ENCODE measurements around the gene NEK10.

Gene NEK10

DNA sequence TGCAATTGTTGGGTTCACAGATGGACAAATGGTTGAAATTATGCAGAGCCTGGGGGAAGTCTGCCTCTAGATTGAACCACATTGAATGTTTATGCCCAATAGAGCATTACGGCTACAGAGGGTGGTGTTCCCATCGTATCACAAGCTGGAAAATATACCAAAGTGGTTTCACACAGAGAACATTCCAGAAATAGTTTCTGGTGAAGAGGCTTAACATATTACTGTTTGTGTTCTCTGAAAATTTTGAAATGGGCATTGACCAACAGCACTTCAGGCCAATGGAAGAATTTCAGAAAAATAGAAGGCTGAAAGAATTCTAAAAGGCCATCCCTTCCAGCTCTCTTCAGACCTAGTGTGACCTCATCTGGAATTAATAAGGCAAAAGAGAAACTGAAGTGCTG lies 203.9 kb downstream of the NEK10 start:
- DNase-seq = no peak

DNA sequence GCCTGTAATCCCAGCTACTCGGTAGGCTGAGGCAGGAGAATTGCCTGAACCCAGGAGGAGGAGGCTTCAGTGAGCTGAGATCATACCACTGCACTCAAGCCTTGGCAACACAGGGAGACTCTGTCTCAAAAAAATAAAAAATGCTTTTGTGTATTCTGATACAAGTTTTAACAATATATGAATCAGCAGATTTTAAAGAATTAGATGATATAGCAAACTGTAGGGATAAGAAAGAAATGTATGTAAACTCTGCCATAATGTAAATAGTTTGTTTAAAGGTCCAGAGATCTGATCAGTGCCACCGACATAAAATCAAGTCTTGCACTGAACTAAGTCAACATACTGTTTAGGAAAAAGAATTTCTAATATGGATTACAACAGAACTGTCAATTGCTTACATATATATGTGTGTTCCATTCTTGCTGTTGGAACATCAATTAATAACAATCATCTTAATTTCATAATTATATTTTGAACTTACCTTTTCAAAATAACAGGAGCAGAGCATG lies 208.3 kb downstream of the NEK10 start:
- no peak for DNase-seq

DNA sequence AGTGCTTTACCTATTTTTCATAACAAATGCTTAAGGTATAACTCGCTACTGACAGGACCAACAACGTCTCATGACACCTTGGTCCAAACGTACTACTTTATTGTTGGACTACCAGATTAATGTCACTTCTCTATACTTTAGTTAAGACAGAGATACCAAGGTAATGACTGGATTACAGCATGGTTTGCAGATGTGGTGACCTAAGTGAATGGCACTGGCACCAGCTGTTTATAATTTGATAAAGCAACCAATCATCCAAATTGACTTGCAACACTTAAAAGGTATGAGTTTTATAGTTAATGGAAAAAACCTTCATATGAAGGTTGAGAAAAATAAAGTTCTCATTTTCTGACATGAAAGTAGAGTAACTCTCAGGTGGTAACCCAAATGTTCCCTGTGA lies 209.0 kb downstream of the NEK10 start:
- no peak for DNase-seq

- DNase-seq = no peak
Measured at GRCh38 chr3:27147215-27147614, 222.0 kb downstream of the NEK10 start.

DNA sequence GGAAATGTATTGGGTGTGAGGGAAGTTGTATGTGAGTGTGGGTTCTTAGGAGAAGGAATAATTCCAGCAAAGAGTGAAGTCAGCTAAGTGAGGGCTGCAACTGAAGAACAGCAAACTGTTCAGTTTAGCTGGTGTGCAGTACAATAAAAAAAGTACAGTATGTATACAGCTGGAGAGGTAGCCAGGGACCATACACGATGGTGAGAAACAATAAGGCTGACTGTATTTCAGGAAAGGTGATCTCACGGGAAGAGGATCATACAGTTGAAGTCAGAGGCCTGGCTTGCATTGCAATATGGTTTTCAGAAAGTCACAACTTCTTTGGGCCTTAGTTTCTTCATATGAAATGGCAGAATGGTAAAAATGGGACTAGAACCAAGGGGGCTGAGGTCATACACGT lies 222.4 kb downstream of the NEK10 start:
- no peak for DNase-seq

DNA sequence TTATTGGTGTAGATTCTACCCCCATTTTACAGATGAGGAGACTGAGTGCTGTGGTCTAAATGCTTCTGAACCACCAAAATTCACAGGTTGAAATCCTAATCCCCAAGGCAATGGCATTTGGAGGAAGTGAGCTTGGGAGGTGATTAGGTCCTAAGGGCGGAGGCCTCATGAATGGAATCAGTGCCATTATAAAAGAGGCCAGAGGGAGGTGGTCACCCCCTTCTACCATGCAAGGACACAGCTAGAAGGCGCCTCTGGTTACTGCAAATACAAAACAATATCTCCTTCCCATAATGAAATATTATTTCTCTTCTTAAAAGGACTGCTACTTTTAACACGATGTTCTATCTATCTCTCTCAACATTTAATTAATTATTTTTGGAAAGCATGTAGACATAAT lies 223.5 kb downstream of the NEK10 start:
- no peak for DNase-seq

GRCh38 chr3:27141668-27142067 lies 227.5 kb downstream of the NEK10 start:
- no peak for DNase-seq

DNA sequence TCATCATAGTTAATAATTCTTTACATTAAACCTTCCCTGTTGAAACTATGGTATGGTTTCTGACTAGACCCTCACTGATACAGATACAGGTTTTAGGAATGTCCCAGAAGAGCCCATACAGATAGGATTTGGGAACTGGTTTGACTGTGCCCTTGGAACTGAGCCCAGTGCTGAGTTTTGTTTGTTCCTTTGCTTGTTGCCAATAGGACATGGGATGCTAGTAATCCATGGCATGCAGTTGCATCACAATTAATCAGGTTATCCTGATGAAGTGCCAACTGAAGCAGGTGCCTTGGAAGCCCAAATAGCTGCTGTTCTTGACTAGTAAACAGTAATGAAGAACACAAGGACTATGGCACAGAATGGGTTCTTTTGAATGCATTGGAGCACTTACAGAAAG lies 230.6 kb downstream of the NEK10 start:
- DNase-seq = no peak

DNA sequence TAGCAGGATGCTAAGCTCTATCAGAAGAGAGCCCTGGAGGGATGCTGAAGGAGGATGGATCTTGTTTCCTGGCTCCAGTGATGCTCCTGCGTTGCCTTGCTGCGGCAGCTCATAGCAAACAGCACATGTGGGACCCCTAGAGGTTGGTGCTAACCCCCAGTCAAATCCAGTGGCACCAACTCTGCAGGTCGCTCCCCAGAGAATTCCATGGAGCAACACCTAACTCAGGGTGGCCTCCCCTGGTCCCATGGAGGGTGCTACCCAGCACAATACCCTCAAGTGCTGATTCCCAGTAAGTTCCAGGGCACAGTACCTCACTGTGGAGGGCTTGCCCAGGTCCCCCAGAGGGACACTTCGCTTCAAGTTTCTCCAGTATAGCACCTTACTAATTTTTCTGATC lies 231.2 kb downstream of the NEK10 start:
- DNase-seq = no peak

- DNase-seq = peak; percentile 76
Measured at GRCh38 chr3:27134171-27134796, 234.9 kb downstream of the NEK10 start.

DNA sequence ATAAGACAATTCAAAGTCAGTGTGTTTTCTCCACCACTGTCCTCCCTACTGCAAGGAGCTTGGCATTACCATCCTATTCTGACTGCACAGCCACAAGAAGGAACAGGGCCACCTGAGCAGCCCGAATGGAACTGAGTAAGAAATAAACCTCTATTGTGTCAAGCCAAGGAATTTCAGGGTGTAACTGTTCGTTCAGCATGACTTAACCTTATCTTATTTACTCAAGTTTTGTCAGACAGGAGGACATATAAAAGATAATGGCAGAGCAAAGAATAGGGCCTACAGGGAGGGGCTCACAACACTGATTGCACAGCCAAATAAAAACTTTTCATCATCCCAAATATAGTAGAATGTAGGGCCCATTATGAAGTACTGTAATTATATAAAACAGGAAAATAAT lies 236.1 kb downstream of the NEK10 start:
- no peak for DNase-seq

DNA sequence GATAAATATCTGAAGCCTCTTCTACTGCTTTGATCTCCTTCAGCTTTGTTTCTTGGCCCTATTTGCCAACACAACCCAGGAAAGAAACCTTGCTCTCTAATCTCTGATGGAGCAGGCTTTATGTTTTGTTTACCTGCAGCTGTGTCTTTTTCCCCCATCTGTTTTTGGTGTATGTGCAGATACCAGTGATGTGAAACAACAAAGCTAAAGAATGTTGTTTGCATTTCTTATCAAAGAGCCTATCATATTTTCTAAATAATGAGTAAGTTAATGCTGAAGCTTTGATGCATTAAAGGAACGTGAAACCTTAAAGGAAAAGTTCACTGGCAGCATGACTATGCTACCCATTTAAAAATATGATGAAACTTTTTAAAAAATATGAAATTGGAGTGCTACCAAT lies 238.4 kb downstream of the NEK10 start:
- DNase-seq = no peak

DNA sequence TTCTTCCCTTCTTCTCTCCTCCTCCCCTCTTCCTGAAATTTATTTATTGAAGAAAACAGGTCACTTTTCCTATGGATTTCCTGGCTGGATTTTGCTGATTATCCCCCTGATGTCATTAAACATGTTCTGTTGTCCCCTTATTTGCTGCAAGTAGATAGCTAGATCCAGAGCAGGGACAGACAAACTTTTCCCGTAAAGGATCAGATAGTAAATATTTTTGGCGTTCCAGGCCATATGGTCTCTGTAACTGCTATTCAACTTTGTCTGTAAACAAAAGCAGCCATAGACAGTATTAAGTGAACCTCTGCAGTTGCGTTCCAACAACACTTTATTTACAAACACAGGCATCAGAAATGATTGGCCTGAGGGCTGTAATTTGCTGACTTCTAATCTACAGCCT lies 241.3 kb downstream of the NEK10 start:
- no peak for DNase-seq

DNA sequence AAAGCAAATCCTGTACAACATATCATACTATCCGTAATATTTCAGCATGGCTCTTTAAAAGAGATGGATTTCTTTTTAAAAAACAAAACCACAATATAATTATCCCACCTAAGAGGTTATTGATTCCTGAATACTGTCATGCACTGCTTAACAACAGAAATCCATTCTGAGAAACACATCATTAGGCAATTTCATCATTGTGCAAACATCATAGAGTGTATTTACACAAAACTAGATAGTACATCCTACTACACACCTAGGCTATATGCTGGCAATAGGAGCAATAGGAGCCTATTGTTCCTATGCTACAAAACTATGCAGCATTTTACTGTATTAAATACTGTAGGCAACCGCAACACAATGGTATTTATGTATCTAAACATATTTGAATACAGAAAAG lies 242.0 kb downstream of the NEK10 start:
- no peak for DNase-seq

DNA sequence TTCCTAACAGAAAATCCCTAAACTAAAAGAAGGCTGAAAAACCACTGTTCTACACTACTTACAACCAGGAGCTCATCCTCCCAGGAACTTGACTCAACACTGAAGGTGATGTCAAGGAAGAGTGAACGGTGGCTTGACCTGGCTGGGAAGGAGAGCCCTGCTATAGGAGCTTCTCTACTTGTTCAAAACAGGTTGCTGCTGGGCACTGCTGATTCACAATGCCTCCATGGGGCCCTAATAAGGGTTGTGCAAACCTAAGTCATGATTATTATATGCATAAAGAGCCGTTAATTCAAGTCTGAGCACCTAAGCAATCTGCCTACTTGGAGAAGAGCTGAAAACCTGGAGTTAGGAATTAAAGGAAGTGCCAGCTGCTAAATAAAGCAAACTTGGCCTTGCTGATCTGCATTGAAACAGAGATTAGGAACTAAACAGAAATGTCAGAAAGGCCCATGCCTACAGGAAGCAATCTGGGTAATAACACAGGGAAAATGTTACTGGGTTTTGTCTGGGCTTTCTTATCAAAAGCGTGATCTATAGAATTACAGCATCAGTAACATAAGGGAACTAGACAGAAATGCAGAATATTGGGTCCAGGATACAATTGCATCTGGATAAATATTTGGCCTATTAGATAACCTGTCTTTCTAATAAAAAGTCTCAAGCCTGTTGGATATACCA lies 243.2 kb downstream of the NEK10 start:
- no peak for DNase-seq

DNA sequence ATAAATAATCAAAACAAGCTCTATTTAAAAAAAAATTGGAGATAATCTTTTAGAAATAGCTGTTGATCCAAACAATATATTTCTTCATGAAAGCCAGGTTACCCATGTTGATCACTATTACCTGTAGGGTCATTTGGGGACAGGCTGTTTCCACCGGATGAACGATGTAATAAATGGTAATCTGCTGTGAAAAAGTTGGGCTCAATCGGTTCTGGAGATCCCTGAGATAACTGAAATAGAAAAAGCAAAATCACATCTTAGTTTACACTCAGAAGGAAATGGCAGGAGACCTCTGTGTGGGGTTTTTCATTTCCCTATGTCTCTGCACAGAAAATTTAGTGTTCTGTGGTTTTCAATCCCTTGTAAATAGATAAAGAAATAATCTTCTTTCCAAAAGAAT lies 249.5 kb downstream of the NEK10 start:
- no peak for DNase-seq

DNA sequence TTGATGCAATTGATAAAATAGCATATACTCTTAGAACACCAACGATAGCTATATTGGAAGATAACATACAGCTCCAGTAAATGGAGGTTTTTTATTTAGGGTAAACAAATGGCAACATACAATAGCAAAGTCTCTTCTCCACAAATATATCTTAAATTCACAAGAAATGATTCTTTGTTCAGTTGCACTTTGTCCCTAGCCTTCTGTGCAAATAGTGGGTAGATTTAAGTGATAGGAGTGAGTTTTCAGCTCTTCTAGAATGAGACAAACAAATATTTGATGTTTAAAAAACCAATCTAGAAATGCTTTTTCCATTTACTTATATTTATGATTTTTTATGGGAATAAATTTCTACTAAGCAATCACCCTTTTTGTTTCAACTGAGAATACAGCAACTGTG lies 253.8 kb downstream of the NEK10 start:
- no peak for DNase-seq

DNA sequence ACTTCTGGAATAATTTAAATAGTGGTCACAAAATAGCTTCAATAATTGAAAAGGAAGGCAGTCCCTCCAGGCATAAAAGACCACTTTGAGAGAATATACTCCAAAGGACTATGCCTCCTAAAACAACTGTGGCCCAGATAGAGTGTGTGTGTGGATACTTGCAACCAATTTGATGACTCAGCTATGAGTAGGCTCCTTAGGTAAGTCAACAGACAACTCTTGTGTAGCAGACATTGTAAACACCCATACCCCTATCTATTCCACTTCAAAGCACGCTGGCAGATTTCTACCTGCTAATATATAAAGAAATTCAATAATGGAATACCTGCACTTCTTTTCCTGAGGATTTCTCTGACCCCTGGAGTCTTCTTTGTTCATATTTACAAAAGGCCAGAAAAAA lies 254.5 kb downstream of the NEK10 start:
- no peak for DNase-seq

DNA sequence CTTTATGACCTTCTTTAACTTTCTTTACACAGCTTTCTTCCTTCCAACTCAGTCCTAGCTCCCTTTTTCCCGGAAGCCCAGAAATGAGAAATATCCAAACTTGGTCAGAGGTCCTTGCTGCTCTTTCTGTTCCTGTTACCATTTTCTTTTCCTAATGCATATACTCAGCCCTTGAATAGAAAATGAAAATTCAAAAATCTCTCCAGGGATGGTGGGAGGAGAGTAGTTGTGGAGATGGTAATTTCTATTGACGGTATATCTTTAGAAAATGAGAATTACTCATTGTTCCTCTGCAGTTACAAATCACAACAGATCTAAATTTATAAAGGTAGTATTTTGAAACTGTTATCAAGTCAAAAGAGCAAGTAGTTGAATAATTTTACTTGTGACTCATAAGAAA lies 255.1 kb downstream of the NEK10 start:
- no peak for DNase-seq

- DNase-seq = no peak
Measured at GRCh38 chr3:27110020-27110419, 259.2 kb downstream of the NEK10 start.

- no peak for DNase-seq
Measured at GRCh38 chr3:27108322-27108721, 260.9 kb downstream of the NEK10 start.

DNA sequence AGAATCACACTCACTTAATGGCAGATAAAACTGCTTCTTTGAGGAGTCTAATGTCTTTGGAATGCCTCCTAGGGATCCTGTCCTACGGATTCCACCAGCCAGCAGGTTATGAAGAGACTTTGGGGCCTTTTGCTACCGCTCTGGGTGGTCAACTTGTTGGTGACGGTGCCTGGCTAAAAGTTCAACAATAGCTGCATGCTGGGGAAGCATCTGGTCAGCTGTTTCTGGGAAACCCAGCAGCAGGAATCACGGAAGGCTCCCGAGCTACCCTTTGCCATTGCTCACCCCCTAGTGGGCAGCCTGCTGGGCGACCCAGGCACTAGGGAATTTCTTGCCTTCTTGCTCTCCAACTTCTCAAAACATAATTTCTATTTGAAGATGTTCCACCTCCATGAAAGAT lies 263.3 kb downstream of the NEK10 start:
- DNase-seq = no peak

- no peak for DNase-seq
Measured at GRCh38 chr3:27097182-27097581, 272.0 kb downstream of the NEK10 start.

DNA sequence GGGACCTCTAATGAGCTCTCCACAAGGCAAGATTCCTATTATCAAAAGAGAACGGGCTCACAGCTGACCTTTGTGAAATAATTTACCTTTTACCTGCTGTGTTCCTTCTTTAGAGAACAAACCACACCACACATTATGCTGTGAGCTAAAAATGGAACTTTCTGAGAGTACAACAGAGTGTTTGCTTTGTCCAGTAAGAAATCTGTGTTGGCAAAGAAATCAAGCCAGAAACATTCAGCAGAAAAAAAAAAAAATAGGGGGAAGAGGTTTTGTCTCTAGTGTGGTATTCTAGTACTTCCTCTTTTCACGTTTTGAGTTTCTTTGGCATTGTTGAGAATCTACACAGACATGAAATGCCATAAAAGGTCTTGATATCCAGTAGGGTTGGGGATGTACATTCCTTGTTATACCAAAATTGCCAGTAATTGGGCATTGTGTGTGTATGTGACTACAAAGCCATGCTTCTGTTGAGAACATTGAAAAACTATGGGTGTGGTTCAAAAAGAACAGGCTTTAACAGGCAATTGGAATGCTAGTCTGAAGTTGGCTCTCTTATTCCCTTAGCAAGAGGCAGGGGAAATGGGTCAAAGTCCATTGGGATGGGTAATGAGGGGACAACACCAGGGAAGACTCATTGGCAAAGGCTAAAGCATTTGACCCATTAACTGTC lies 273.5 kb downstream of the NEK10 start:
- no peak for DNase-seq
